Measurements from ENCODE around the gene ASTL.

The ASTL gene

DNA sequence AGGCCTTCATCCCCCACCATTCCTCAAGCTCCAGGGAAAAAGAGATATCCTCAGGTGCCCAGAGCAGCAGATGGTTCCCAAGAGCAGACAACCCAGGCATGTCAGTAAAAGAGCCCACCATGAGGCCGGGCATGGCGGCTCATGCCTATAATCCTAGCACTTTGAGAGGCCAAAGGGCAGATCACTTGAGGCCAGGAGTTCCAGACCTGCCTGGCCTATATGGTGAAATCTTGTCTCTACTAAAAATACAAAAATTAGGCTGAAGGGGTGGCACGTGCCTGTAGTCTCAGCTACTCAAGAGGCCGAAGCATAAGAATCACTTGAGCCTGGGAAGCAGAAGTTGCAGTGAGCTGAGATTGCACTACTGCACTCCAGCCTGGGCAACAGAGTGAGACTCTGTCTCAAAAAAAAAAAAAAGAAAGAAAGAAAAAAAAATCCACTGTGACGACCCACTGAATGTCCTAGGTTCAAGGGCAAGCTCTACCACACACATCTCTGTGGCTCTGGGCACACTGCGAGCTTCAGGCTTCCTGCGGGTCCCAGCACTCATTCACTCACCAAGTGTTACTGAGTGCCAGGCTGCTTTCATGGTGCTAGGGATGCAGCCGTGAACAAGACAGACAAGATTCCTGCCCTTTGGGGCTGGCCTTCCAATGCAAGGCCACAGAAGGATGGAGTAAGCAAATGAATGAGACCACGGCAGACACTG lies 13.4 kb upstream of the ASTL start:
- H3K27ac ChIP-seq (ENCODE audit: low read depth, low read length): no peak overlapping the region
- no peaks in the 10 kb centered on the region for H4K20me1 ChIP-seq (ENCODE audit: low read depth, low read length)
- peaks cover 24% of the 10 kb centered on the region for H3F3A ChIP-seq (ENCODE audit: insufficient read depth)
- H3K9me3 ChIP-seq (ENCODE audit: insufficient read depth, low read length): no peaks in the 10 kb centered on the region
- H3K9ac ChIP-seq (ENCODE audit: low read length): no peak overlapping the region
- H3K27me3 ChIP-seq (ENCODE audit: low read length): no peaks in the 10 kb centered on the region
- H2AFZ ChIP-seq (ENCODE audit: low read depth, low read length, severe bottlenecking): no peak overlapping the region
- no peaks in the 10 kb centered on the region for H3K9me2 ChIP-seq (replicated peaks; ENCODE audit: insufficient read depth, low read length)
- no peaks in the 10 kb centered on the region for H3K79me2 ChIP-seq (ENCODE audit: insufficient read depth, low read length)
- no peak overlapping the region for H3K4me3 ChIP-seq (ENCODE audit: insufficient read depth, low read length, poor library complexity, severe bottlenecking)
- no peak for TF ChIP-seq EZH2phosphoT487 (conservative IDR thresholded peaks at IDR 0.05; ENCODE audit: low read length)
- no peak for TF ChIP-seq CTCF (IDR thresholded peaks at IDR 0.05; ENCODE audit: insufficient read depth, low read length, poor library complexity, severe bottlenecking)
- H3K36me3 ChIP-seq (ENCODE audit: low read length): no peaks in the 10 kb centered on the region
- H3K4me2 ChIP-seq (ENCODE audit: low read depth, low read length, poor library complexity, severe bottlenecking): no peak overlapping the region

- no peaks in the 10 kb centered on the region for H3K9me2 ChIP-seq (replicated peaks; ENCODE audit: insufficient read depth, low read length)
- H3K79me2 ChIP-seq (ENCODE audit: insufficient read depth, low read length): no peaks in the 10 kb centered on the region
- no peak overlapping the region for H3K4me2 ChIP-seq (ENCODE audit: low read depth, low read length, poor library complexity, severe bottlenecking)
- peaks cover 30% of the 10 kb centered on the region for H3F3A ChIP-seq (ENCODE audit: insufficient read depth)
- no peak overlapping the region for H3K9ac ChIP-seq (ENCODE audit: low read length)
- no peaks in the 10 kb centered on the region for H3K9me3 ChIP-seq (ENCODE audit: insufficient read depth, low read length)
- no peak overlapping the region for H3K4me3 ChIP-seq (ENCODE audit: insufficient read depth, low read length, poor library complexity, severe bottlenecking)
- no peaks in the 10 kb centered on the region for H3K36me3 ChIP-seq (ENCODE audit: low read length)
- no peak for TF ChIP-seq CTCF (IDR thresholded peaks at IDR 0.05; ENCODE audit: insufficient read depth, low read length, poor library complexity, severe bottlenecking)
- H2AFZ ChIP-seq (ENCODE audit: low read depth, low read length, severe bottlenecking): no peak overlapping the region
- H3K27ac ChIP-seq (ENCODE audit: low read depth, low read length): no peak overlapping the region
- no peaks in the 10 kb centered on the region for H3K27me3 ChIP-seq (ENCODE audit: low read length)
- no peaks in the 10 kb centered on the region for H4K20me1 ChIP-seq (ENCODE audit: low read depth, low read length)
These were observed 12.7 kb upstream of the ASTL start for GRCh38 chr2:96150791-96151594.

DNA sequence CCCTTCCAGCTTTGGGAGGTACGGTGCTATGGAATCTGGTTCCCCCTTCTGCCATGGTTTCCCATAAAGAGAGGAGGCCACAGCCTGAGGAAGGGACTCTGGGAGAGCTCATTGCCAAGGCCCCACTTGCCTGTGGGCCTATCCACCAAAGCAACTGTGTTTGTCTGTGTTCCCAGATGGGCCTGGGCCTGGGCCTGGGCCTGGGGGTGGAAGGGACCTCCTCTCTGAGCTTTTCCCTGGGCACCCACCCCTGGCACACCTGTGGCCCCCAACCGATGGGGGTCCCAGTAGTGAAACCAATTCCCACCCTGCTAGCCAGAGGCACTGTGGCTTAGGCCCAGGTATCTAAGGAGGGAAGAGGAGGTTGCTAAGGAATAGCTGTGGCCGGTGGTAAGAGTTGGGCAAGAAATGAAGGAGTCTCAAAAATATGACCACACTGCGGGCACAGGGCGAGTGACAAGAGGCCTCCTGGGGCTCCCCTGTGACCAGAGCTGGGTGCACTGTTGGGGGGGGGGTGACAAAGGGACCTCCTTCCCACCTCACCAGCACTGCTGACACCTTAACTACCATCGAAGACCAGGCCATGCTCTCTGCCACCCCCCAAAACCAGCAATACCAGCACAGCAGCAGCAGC lies 11.8 kb upstream of the ASTL start:
- Histone ChIP-seq H3K4me3 (ENCODE audit: insufficient read depth, low read length, poor library complexity, severe bottlenecking) (no peak overlapping the region), H3K36me3 (ENCODE audit: low read length) (no peaks in the 10 kb centered on the region), H3K9ac (ENCODE audit: low read length) (no peak overlapping the region), H3K4me2 (ENCODE audit: low read depth, low read length, poor library complexity, severe bottlenecking) (no peak overlapping the region), H3K27me3 (ENCODE audit: low read length) (no peaks in the 10 kb centered on the region), H4K20me1 (ENCODE audit: low read depth, low read length) (no peaks in the 10 kb centered on the region), H3K9me3 (ENCODE audit: insufficient read depth, low read length) (no peaks in the 10 kb centered on the region), H2AFZ (ENCODE audit: low read depth, low read length, severe bottlenecking) (no peak overlapping the region), H3K9me2 (replicated peaks; ENCODE audit: insufficient read depth, low read length) (no peaks in the 10 kb centered on the region), H3F3A (ENCODE audit: insufficient read depth) (peaks cover 35% of the 10 kb centered on the region), H3K27ac (ENCODE audit: low read depth, low read length) (no peak overlapping the region; the same call in 1 of the 2 replicates), H3K79me2 (ENCODE audit: insufficient read depth, low read length) (no peaks in the 10 kb centered on the region)
- no peak for TF ChIP-seq CTCF (IDR thresholded peaks at IDR 0.05; ENCODE audit: insufficient read depth, low read length, poor library complexity, severe bottlenecking)
- TF ChIP-seq EZH2phosphoT487 (conservative IDR thresholded peaks at IDR 0.05; ENCODE audit: low read length): no peak
